WTC11 (cell line): ENCODE results near the gene CSTPP1. TPM values are rescaled to one million over a fixed set of nuclear protein-coding genes. Genes with fewer than 3 reads are reported as not detected.
A peak's percentile ranks its signal among the peaks of the same experiment; 100 is the strongest.

Source experiments
- ATAC-seq: fragments of 200-7000 bp; cut with Tn5 transposase; 2 replicates; pipeline ENCODE4 v1.10.0; 2021; ENCODE audit warnings: mild to moderate bottlenecking, moderate library complexity
- CTCF ChIA-PET: fragments of 300-600 bp; sonication (Branson Sonifier 250); formaldehyde crosslinking; loops from one replicate; lab custom pipeline; 2021; ENCODE audit warnings: antibody characterized with exemption; lab: Charles Lee
- POLR2A ChIA-PET: fragments of 350-600 bp; sonication (Branson Sonifier 250); formaldehyde crosslinking; loops from one replicate; lab custom pipeline; 2021; ENCODE audit warnings: antibody characterized with exemption; lab: Charles Lee
- DNase-seq: peaks from one replicate; pipeline ENCODE4 v3.0.0; 2021; ENCODE audit warnings: low spot score
- H3K27ac Mint-ChIP-seq: 2 replicates; pipeline ENCODE4 v1.8.0; 2021; ENCODE audit warnings: mixed read lengths
- H3K27me3 Mint-ChIP-seq: 2 replicates; pipeline ENCODE4 v1.8.0; 2021; ENCODE audit warnings: low read depth, mild to moderate bottlenecking, moderate library complexity, mixed read lengths
- H3K36me3 Mint-ChIP-seq: 2 replicates; pipeline ENCODE4 v1.8.0; 2021; ENCODE audit warnings: mixed read lengths
- H3K4me1 Mint-ChIP-seq: 2 replicates; pipeline ENCODE4 v1.8.0; 2022; ENCODE audit warnings: mixed read lengths
- H3K4me3 Mint-ChIP-seq: 2 replicates; pipeline ENCODE4 v1.8.0; 2021; ENCODE audit warnings: mild to moderate bottlenecking, moderate library complexity, mixed read lengths
- H3K9me3 Mint-ChIP-seq: 2 replicates; pipeline ENCODE4 v1.8.0; 2021; ENCODE audit warnings: mixed read lengths
- ARID4B ChIP-seq: sonication (generic); formaldehyde crosslinking; IDR thresholded peaks from 2 replicates; pipeline ENCODE4 v1.8.0; 2023; ENCODE audit warnings: missing genetic modification reagents, mild to moderate bottlenecking, borderline replicate concordance
- CTCF ChIP-seq: fragments of 200-600 bp; IDR thresholded peaks from 2 replicates; pipeline ENCODE4 v1.8.0; 2022; ENCODE audit warnings: antibody characterized with exemption
- FOXP4 ChIP-seq: sonication (generic); formaldehyde crosslinking; IDR thresholded peaks from 2 replicates; pipeline ENCODE4 v1.8.0; 2022; ENCODE audit warnings: mild to moderate bottlenecking, missing genetic modification reagents
- IRF1 ChIP-seq: sonication (generic); formaldehyde crosslinking; IDR thresholded peaks from 2 replicates; pipeline ENCODE4 v1.8.0; 2023; ENCODE audit warnings: missing genetic modification reagents
- JAZF1 ChIP-seq: fragments of 250-450 bp; sonication (Bioruptor Pico); IDR thresholded peaks from 2 replicates; pipeline ENCODE4 v1.9.0; 2021; ENCODE audit warnings: moderate library complexity, mild to moderate bottlenecking, inconsistent platforms
- NFE2L1 ChIP-seq: sonication (generic); formaldehyde crosslinking; IDR thresholded peaks from 2 replicates; pipeline ENCODE4 v1.8.1; 2023; ENCODE audit warnings: missing genetic modification reagents
- PRDM15 ChIP-seq: sonication (generic); formaldehyde crosslinking; IDR thresholded peaks from 2 replicates; pipeline ENCODE4 v1.8.0; 2022; ENCODE audit warnings: missing genetic modification reagents
- RELA ChIP-seq: sonication (generic); formaldehyde crosslinking; IDR thresholded peaks from 2 replicates; pipeline ENCODE4 v1.8.1; 2022; ENCODE audit warnings: missing genetic modification reagents, mild to moderate bottlenecking, borderline replicate concordance
- RORB ChIP-seq: fragments of 250-450 bp; sonication (Bioruptor Pico); IDR thresholded peaks from 2 replicates; pipeline ENCODE4 v1.9.0; 2021; ENCODE audit warnings: mild to moderate bottlenecking
- SMAD3 ChIP-seq: sonication (generic); formaldehyde crosslinking; IDR thresholded peaks from 2 replicates; pipeline ENCODE4 v1.8.0; 2022; ENCODE audit warnings: missing genetic modification reagents, mild to moderate bottlenecking, borderline replicate concordance
- SOX15 ChIP-seq: fragments of 250-450 bp; sonication (Bioruptor Pico); IDR thresholded peaks from 2 replicates; pipeline ENCODE4 v1.9.0; 2021; ENCODE audit warnings: mild to moderate bottlenecking
- ZNF423 ChIP-seq: fragments of 250-450 bp; sonication (Bioruptor Pico); IDR thresholded peaks from 2 replicates; pipeline ENCODE4 v2.1.2; 2022; ENCODE audit warnings: mild to moderate bottlenecking, moderate library complexity
- total RNA-seq: library from RNA; stranded (reverse); gene quantifications from 3 replicates; pipeline ENCODE4 v1.2.3, GENCODE V29; 2021

The CSTPP1 gene
- total RNA-seq, 1 experiment from 2014 or later = 23.6 TPM

- no peak for TF ChIP-seq JAZF1 (CRISPR knock-in tag)
- no peak for TF ChIP-seq ZNF423 (CRISPR knock-in tag)
- no peak for TF ChIP-seq SMAD3
- no peak for TF ChIP-seq RORB (CRISPR knock-in tag)
- TF ChIP-seq FOXP4 (CRISPR knock-in tag) = 0 out of 2 replicates have a peak, but pooled peaks have one; percentile 10
Observed at GRCh38 chr11:47161134-47161854, 224.7 kb downstream of the CSTPP1 start (continued).

GRCh38 chr11:47161890-47162289 is 225.3 kb downstream of the CSTPP1 start:
- Mint-ChIP-seq H3K9me3 (no peaks in the 10 kb centered on the region), H3K36me3 (peaks cover 29% of the 10 kb centered on the region), H3K27me3 (no peaks in the 10 kb centered on the region), H3K4me3 (no peak overlapping the region), H3K27ac (no peak overlapping the region), H3K4me1 (0 out of 2 replicates have a peak, but pooled peaks cover 3% of the 10 kb centered on the region)
- no peak for TF ChIP-seq FOXP4 (CRISPR knock-in tag)
- TF ChIP-seq IRF1 = no peak
- TF ChIP-seq ARID4B = no peak
- TF ChIP-seq CTCF = no peak
- no peak for TF ChIP-seq NFE2L1 (CRISPR knock-in tag)
- no peak for TF ChIP-seq PRDM15 (CRISPR knock-in tag)
- TF ChIP-seq SOX15 (CRISPR knock-in tag) = no peak
- TF ChIP-seq RELA (CRISPR knock-in tag) = no peak
- no peak for ATAC-seq
- DNase-seq = no peak
- ChIA-PET POLR2A (interaction anchor here (0.6 to 1.2 kb wide), 2 partner anchors 9 to 413 kb away, joined by 3 to 4 read pairs; no protein-coding TSS in a partner anchor), CTCF (interaction anchor here (0.7 to 3.9 kb wide), 11 partner anchors 9 to 284 kb away, joined by 3 to 36 read pairs (median 4); partner anchors contain the start of genes ACP2, DDB2 and NR1H3)
